Adipose tissue (tissue), 3 donors: ENCODE data around the gene TDRD9. TPM values are rescaled to one million over a fixed set of nuclear protein-coding genes. Genes with fewer than 3 reads are reported as not detected.
"Not testable (repeated sequence)": the region's sequence is repeated elsewhere in the genome, so short reads cannot be mapped to it uniquely, and the experiment has no call there.

ENCODE experiments used
- H3K27ac ChIP-seq: one replicate; pipeline ENCODE4 v1.5.1; 2013; ENCODE audit warnings: low read depth, low read length
- WGBS, 3 donors: extraction: QIAGEN DNeasy Blood & Tissue Kit; methylation state at CpG; one replicate each; pipeline ENCODE4 v1.1.7; 2013; 5-methylcytosine and 5-hydroxymethylcytosine counted together
- polyA plus RNA-seq, 3 donors: library from polyadenylated mRNA; stranded (reverse); fragments of 200-250 nt; gene quantifications; one replicate each; pipeline ENCODE4 v1.2.3, GENCODE V29; 2013
- donor health status: healthy with polysubstance abuse.
- donor health status: Bipolar disorder and iron deficiency.
- donor health status: healthy.

TDRD9 gene
- polyA plus RNA-seq: 1 to 10 TPM; 1.3 to 2.7 (median 2.0) TPM

GRCh38 chr14:103928011-103928890, at the start of gene TDRD9:
Gene TDRD9, plus strand, starts transcription at chr14:103928456. Its CDS starts 54 bp downstream, at chr14:103928510.
- WGBS, 3 donors: 59 to 73% (median 67%) methylated on average over 77 to 97 of the region's 97 CpGs
- no peak within 1 kb of the TSS for H3K27ac ChIP-seq

GRCh38 chr14:103879118-103879569, 49.1 kb upstream of the TDRD9 start:
- H3K27ac ChIP-seq: no peak overlapping the region
- 49 to 77% (median 72%) methylated on average over 16 of the region's 16 CpGs for WGBS, 3 donors

GRCh38 chr14:103879570-103880347, 48.5 kb upstream of the TDRD9 start:
- H3K27ac ChIP-seq: no peak overlapping the region
- 4 to 21% (median 19%) methylated on average over 34 of the region's 34 CpGs for WGBS, 3 donors

- 8 to 23% (median 18%) methylated on average over 23 of the region's 23 CpGs for WGBS, 3 donors
- H3K27ac ChIP-seq: no peak overlapping the region
Observed at GRCh38 chr14:103880348-103881267, 47.6 kb upstream of the TDRD9 start.

- WGBS, 3 donors: 54 to 63% (median 58%) methylated on average over 31 of the region's 31 CpGs
- no peak overlapping the region for H3K27ac ChIP-seq
Observed at GRCh38 chr14:103881268-103882201, 46.7 kb upstream of the TDRD9 start.

- no peak overlapping the region for H3K27ac ChIP-seq
- 69 to 77% (median 76%) methylated on average over 20 of the region's 20 CpGs for WGBS, 3 donors
Observed at GRCh38 chr14:103882503-103883262, 45.6 kb upstream of the TDRD9 start.

- H3K27ac ChIP-seq: no peak overlapping the region
- WGBS, 3 donors: 73 to 94% (median 75%) methylated on average over 3 of the region's 3 CpGs
Observed at GRCh38 chr14:103883263-103883523, 45.1 kb upstream of the TDRD9 start.

- H3K27ac ChIP-seq: no peak overlapping the region
- WGBS, 3 donors: 90 to 94% (median 94%) methylated on average over 9 of the region's 9 CpGs
Observed at GRCh38 chr14:103884854-103885253, 43.4 kb upstream of the TDRD9 start.

GRCh38 chr14:103885509-103885932, 42.7 kb upstream of the TDRD9 start:
- 81 to 85% (median 85%) methylated on average over 14 of the region's 14 CpGs for WGBS, 3 donors
- H3K27ac ChIP-seq: no peak overlapping the region

GRCh38 chr14:103886304-103887169, 41.7 kb upstream of the TDRD9 start:
- H3K27ac ChIP-seq: no peak overlapping the region
- 57 to 74% (median 62%) methylated on average over 26 to 27 of the region's 27 CpGs for WGBS, 3 donors

- H3K27ac ChIP-seq: no peak overlapping the region
- 79 to 92% (median 90%) methylated on average over 5 to 6 of the region's 6 CpGs for WGBS, 3 donors
Observed at GRCh38 chr14:103887170-103887501, 41.1 kb upstream of the TDRD9 start.

- 83 to 93% (median 86%) methylated on average over 10 of the region's 10 CpGs for WGBS, 3 donors
- H3K27ac ChIP-seq: no peak overlapping the region
Observed at GRCh38 chr14:103887557-103888115, 40.6 kb upstream of the TDRD9 start.

- not testable (repeated sequence) for H3K27ac ChIP-seq
- WGBS, 3 donors: 86 to 90% (median 87%) methylated on average over 5 to 8 of the region's 8 CpGs
Observed at GRCh38 chr14:103889002-103889312, 39.3 kb upstream of the TDRD9 start.

- no peak overlapping the region for H3K27ac ChIP-seq
- WGBS, 3 donors: 62 to 69% (median 69%) methylated on average over 28 to 31 of the region's 31 CpGs
Observed at GRCh38 chr14:103889313-103890051, 38.8 kb upstream of the TDRD9 start.

- 75 to 93% (median 82%) methylated on average over 10 of the region's 10 CpGs for WGBS, 3 donors
- H3K27ac ChIP-seq: no peak overlapping the region
Observed at GRCh38 chr14:103890052-103890371, 38.2 kb upstream of the TDRD9 start.
